SK-N-SH (cell line): Measurements from ENCODE around the gene FPR1. TPM values are rescaled to one million over a fixed set of nuclear protein-coding genes. Genes with fewer than 3 reads are reported as not detected.

ENCODE experiments used
- CTCF ChIA-PET: fragments of 300-600, 350-600 bp; formaldehyde crosslinking; extraction: SDS; loops from one replicate; lab custom pipeline; 2021; lab: Yijun Ruan, JAX
- POLR2A ChIA-PET: fragments of 350-600 bp; sonication (Branson Sonifier 250); formaldehyde crosslinking; extraction: SDS; loops from one replicate; lab custom pipeline; 2020; ENCODE audit warnings: antibody characterized with exemption, inconsistent platforms; lab: Yijun Ruan, JAX
- DNase-seq: peaks from one replicate; pipeline ENCODE4 v3.0.0; 2012
- H2AFZ ChIP-seq: fragments of 200-600 bp; sonication (generic); 2 replicates; pipeline ENCODE4 v1.8.1; 2016; ENCODE audit warnings: antibody characterized with exemption, mild to moderate bottlenecking, low read depth
- H3F3A ChIP-seq: fragments of 200-600 bp; sonication (generic); replicated peaks from 2 replicates; pipeline ENCODE3; 2016; ENCODE audit warnings: antibody characterized with exemption, mild to moderate bottlenecking; ENCODE audit not compliant: insufficient read depth
- H3K27ac ChIP-seq, 2 experiments: fragments of 200-500 bp in 1 of 2; fragments of 200-600 bp in 1 of 2; sonication (Bioruptor generic) in 1 of 2; sonication (generic), shearing (Covaris generic) in 1 of 2; 2 replicates each; pipeline versions ENCODE4 v1.5.1 to v1.6.1; 2014 to 2016; ENCODE audit warnings: low read depth in 2 of 2, inconsistent platforms in 1 of 2, low read length in 1 of 2, mild to moderate bottlenecking in 1 of 2, mixed read lengths in 1 of 2
- H3K27me3 ChIP-seq: fragments of 200-600 bp; sonication (generic), shearing (Covaris generic); 2 replicates; pipeline ENCODE4 v1.6.1; 2016; ENCODE audit warnings: mixed run types; ENCODE audit not compliant: insufficient read depth
- H3K36me3 ChIP-seq, 2 experiments: fragments of 200-500 bp in 1 of 2; fragments of 200-600 bp in 1 of 2; sonication (Bioruptor generic) in 1 of 2; sonication (generic) in 1 of 2; replicated peaks in 1 of 2; 2 replicates each; pipeline versions ENCODE3 to v1.5.1; 2014 to 2016; ENCODE audit warnings: low read length in 1 of 2, mild to moderate bottlenecking in 1 of 2; ENCODE audit not compliant: insufficient read depth in 2 of 2, control insufficient read depth in 1 of 2
- H3K4me1 ChIP-seq, 2 experiments: fragments of 200-500 bp in 1 of 2; fragments of 200-600 bp in 1 of 2; sonication (Bioruptor generic) in 1 of 2; sonication (generic), shearing (Covaris generic) in 1 of 2; 2 replicates each; pipeline versions ENCODE4 v1.5.1 to v1.6.1; 2014 to 2016; ENCODE audit warnings: low read depth in 1 of 2, low read length in 1 of 2, mixed run types in 1 of 2; ENCODE audit not compliant: insufficient read depth in 2 of 2, control insufficient read depth in 1 of 2
- H3K4me2 ChIP-seq: fragments of 200-600 bp; sonication (generic), shearing (Covaris generic); 2 replicates; pipeline ENCODE4 v1.6.1; 2017; ENCODE audit warnings: mixed run types
- H3K4me3 ChIP-seq, 2 experiments: fragments of 200-500 bp in 1 of 2; fragments of 200-600 bp in 1 of 2; sonication (Bioruptor generic) in 1 of 2; sonication (generic), shearing (Covaris generic) in 1 of 2; 2 replicates each; pipeline versions ENCODE4 v1.5.1 to v1.8.1; 2014 to 2016; ENCODE audit warnings: low read depth in 2 of 2, inconsistent platforms in 1 of 2, low read length in 1 of 2, mild to moderate bottlenecking in 1 of 2, mixed read lengths in 1 of 2, moderate library complexity in 1 of 2
- H3K79me2 ChIP-seq: fragments of 200-600 bp; sonication (generic); 2 replicates; pipeline ENCODE4 v1.8.1; 2017; ENCODE audit warnings: mild to moderate bottlenecking; ENCODE audit not compliant: insufficient read depth
- H3K9ac ChIP-seq: fragments of 200-600 bp; sonication (generic); 2 replicates; pipeline ENCODE4 v1.6.1; 2017; ENCODE audit warnings: mixed run types
- H3K9me2 ChIP-seq: fragments of 200-600 bp; sonication (generic); 2 replicates; pipeline ENCODE4 v1.6.1; 2017; ENCODE audit warnings: mixed run types
- H3K9me3 ChIP-seq: fragments of 200-600 bp; sonication (generic); 2 replicates; pipeline ENCODE4 v1.6.1; 2017; ENCODE audit warnings: mixed run types, mild to moderate bottlenecking, moderate library complexity
- H4K20me1 ChIP-seq: fragments of 200-600 bp; sonication (generic); 2 replicates; pipeline ENCODE4 v1.6.1; 2017; ENCODE audit warnings: mild to moderate bottlenecking, mixed run types; ENCODE audit not compliant: insufficient read depth
- EP300 ChIP-seq, 2 experiments: IDR thresholded peaks; 2 replicates each; pipeline versions ENCODE4 v1.4.0 to v1.6.1; 2012; ENCODE audit warnings: borderline replicate concordance in 1 of 2, low read depth in 1 of 2, low read length in 1 of 2
- FOXJ3 ChIP-seq: sonication (generic); formaldehyde crosslinking; IDR thresholded peaks from 2 replicates; pipeline ENCODE4 v1.5.1; 2020; ENCODE audit warnings: mild to moderate bottlenecking, missing genetic modification reagents
- GABPA ChIP-seq: IDR thresholded peaks from 2 replicates; pipeline ENCODE4 v1.4.0; 2012; ENCODE audit warnings: low read depth, mild to moderate bottlenecking
- IRF3 ChIP-seq: fragments of 150-350 bp; IDR thresholded peaks from 2 replicates; pipeline ENCODE4 v1.6.1; 2016; ENCODE audit warnings: mild to moderate bottlenecking, low read depth, low read length
- MEF2A ChIP-seq: IDR thresholded peaks from 2 replicates; pipeline ENCODE4 v1.4.0; 2012; ENCODE audit warnings: low read depth, borderline replicate concordance
- NRF1 ChIP-seq: IDR thresholded peaks from 2 replicates; pipeline ENCODE4 v1.6.1; 2012; ENCODE audit warnings: low read depth, mild to moderate bottlenecking, low read length
- RAD21 ChIP-seq: IDR thresholded peaks from 2 replicates; pipeline ENCODE4 v1.6.1; 2012; ENCODE audit warnings: mild to moderate bottlenecking, low read length
- RXRA ChIP-seq: IDR thresholded peaks from 2 replicates; pipeline ENCODE4 v1.4.0; 2012; ENCODE audit warnings: low read depth, mild to moderate bottlenecking, borderline replicate concordance
- SIN3A ChIP-seq: IDR thresholded peaks from 2 replicates; pipeline ENCODE4 v1.6.1; 2012; ENCODE audit warnings: low read depth, mild to moderate bottlenecking, low read length, moderate library complexity, borderline replicate concordance
- SMC3 ChIP-seq: IDR thresholded peaks from 2 replicates; pipeline ENCODE4 v1.6.1; 2012; ENCODE audit warnings: low read depth, low read length, improper control_type of control experiment
- TAF1 ChIP-seq: IDR thresholded peaks from 2 replicates; pipeline ENCODE4 v1.6.1; 2012; ENCODE audit warnings: low read depth, mild to moderate bottlenecking, low read length, moderate library complexity, borderline replicate concordance
- TEAD4 ChIP-seq: IDR thresholded peaks from 2 replicates; pipeline ENCODE4 v1.4.0; 2012; ENCODE audit warnings: mild to moderate bottlenecking, borderline replicate concordance; ENCODE audit not compliant: insufficient read depth
- USF1 ChIP-seq: IDR thresholded peaks from 2 replicates; pipeline ENCODE4 v1.4.0; 2012; ENCODE audit warnings: low read depth, borderline replicate concordance
- YY1 ChIP-seq: IDR thresholded peaks from 2 replicates; pipeline ENCODE4 v1.4.0; 2012; ENCODE audit warnings: low read depth, mild to moderate bottlenecking
- WGBS: methylation state at CpG from one replicate; pipeline ENCODE4 v1.1.6; 2017; ENCODE audit warnings: low lambda C conversion rate; 5-methylcytosine and 5-hydroxymethylcytosine counted together
- polyA plus RNA-seq, 3 experiments: library from polyadenylated mRNA; depleted of rRNA; stranded (reverse); fragments of >200 nt; gene quantifications; 2 replicates each; pipeline ENCODE4 v1.2.3, GENCODE V29; 2012
- TF ChIP-seq, protein P1 (sequence below): IDR thresholded peaks from 2 replicates; pipeline ENCODE4 v1.4.0; 2012; ENCODE audit warnings: low read depth
- TF ChIP-seq, protein P2 (sequence below): IDR thresholded peaks from 2 replicates; pipeline ENCODE4 v1.6.1; 2012; ENCODE audit warnings: mild to moderate bottlenecking, low read depth, low read length, moderate library complexity

The FPR1 gene
- polyA plus RNA-seq, 1 of the 3 experiments (the other 2 are of a cell fraction), result not detected

DNA sequence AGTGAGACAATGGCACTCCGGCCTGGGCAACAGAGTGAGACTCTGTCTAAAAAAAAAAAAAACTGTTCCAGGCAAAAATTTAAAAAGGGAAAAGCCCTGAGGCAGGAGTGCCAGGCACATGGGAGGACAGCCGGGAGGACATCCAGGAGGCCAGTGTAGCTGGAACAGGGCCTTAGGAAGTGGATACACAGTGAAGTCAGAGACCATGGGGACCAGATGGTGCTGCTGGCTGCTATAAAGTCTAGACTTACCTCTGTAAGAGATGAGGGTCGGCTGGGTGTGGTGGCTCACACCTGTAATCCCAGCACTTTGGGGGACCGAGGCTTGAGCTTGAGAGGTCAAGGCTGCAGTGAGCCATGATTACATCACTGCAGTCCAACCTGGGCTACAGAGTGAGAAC, 42.9 kb downstream of the FPR1 start:
- H3K4me3 ChIP-seq, result no peak overlapping the region
- POLR2A ChIA-PET, result no interaction called here
- H3K79me2 ChIP-seq, result no peaks in the 10 kb centered on the region

DNA sequence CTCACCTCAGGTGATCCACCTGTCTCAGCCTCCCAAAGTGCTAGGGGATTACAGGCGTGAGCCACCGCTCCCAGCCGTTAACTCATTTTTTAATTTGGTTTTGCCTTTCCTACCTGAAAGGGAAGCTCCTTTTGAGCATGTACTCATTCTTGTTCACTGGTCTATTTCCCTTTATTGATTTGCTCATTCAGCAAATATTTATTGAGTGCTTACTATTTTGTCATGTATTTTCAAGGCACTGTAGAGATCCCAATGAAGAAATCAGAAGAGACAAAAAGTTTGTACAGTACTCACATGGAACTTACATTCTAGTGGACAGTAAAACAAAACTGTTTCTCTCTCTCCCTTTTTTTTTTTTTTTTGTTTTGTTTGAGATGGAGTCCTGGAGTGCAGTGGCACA, 44.8 kb downstream of the FPR1 start:
- Histone ChIP-seq H3K27me3 (no peaks in the 10 kb centered on the region), H3K4me1 (peaks cover 0 to 7% of the 10 kb centered on the region in 2 experiments; a peak in 1 of 4 replicates), H3F3A (peaks cover 56% of the 10 kb centered on the region), H4K20me1 (peaks cover 22% of the 10 kb centered on the region; the same call in 1 of the 2 replicates), H3K4me3 (no peak overlapping the region), H3K9me3 (no peaks in the 10 kb centered on the region), H3K9ac (no peak overlapping the region), H3K36me3 (peaks cover 15 to 47% of the 10 kb centered on the region in 2 experiments), H3K79me2 (no peaks in the 10 kb centered on the region), H3K27ac (no peak overlapping the region), H3K4me2 (no peak overlapping the region), H3K9me2 (no peaks in the 10 kb centered on the region), H2AFZ (no peak overlapping the region)
- no peak for DNase-seq
- WGBS, result 97% methylated on average over 3 of the region's 3 CpGs
- ChIA-PET POLR2A (interaction anchor here (1.2 kb wide), 1 partner anchor 19 kb away, joined by 8 read pairs; no protein-coding TSS in a partner anchor), CTCF (interaction anchor here (1.9 kb wide), 1 partner anchor 71 kb away, joined by 6 read pairs; no protein-coding TSS in a partner anchor)
- TF ChIP-seq NRF1 (no peak), RAD21 (no peak), MEF2A (no peak), FOXJ3 (no peak), TEAD4 (no peak), SMC3 (no peak), USF1 (no peak)
- TF ChIP-seq, protein P1, sequence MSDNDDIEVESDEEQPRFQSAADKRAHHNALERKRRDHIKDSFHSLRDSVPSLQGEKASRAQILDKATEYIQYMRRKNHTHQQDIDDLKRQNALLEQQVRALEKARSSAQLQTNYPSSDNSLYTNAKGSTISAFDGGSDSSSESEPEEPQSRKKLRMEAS, result no peak
- TF ChIP-seq, protein P2, sequence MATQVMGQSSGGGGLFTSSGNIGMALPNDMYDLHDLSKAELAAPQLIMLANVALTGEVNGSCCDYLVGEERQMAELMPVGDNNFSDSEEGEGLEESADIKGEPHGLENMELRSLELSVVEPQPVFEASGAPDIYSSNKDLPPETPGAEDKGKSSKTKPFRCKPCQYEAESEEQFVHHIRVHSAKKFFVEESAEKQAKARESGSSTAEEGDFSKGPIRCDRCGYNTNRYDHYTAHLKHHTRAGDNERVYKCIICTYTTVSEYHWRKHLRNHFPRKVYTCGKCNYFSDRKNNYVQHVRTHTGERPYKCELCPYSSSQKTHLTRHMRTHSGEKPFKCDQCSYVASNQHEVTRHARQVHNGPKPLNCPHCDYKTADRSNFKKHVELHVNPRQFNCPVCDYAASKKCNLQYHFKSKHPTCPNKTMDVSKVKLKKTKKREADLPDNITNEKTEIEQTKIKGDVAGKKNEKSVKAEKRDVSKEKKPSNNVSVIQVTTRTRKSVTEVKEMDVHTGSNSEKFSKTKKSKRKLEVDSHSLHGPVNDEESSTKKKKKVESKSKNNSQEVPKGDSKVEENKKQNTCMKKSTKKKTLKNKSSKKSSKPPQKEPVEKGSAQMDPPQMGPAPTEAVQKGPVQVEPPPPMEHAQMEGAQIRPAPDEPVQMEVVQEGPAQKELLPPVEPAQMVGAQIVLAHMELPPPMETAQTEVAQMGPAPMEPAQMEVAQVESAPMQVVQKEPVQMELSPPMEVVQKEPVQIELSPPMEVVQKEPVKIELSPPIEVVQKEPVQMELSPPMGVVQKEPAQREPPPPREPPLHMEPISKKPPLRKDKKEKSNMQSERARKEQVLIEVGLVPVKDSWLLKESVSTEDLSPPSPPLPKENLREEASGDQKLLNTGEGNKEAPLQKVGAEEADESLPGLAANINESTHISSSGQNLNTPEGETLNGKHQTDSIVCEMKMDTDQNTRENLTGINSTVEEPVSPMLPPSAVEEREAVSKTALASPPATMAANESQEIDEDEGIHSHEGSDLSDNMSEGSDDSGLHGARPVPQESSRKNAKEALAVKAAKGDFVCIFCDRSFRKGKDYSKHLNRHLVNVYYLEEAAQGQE, result no peak

More for the DNA sequence above, 42.9 kb downstream of the FPR1 start:
- H3F3A ChIP-seq, result peaks cover 41% of the 10 kb centered on the region
- peaks cover 4% of the 10 kb centered on the region; the same call in 1 of the 2 replicates for H4K20me1 ChIP-seq
- H2AFZ ChIP-seq, result no peak overlapping the region
- H3K9me2 ChIP-seq, result no peaks in the 10 kb centered on the region
- H3K9me3 ChIP-seq, result no peaks in the 10 kb centered on the region
- no peak overlapping the region for H3K4me2 ChIP-seq
- TF ChIP-seq TAF1 (no peak), YY1 (no peak), EP300 (IDR thresholded peaks at IDR 0.05; ENCODE audit: borderline replicate concordance in 1 of 2, low read depth in 1 of 2, low read length in 1 of 2) (no peak), SIN3A (no peak), RXRA (no peak), GABPA (no peak), IRF3 (no peak), SMC3 (no peak)
- TF ChIP-seq, protein P2, result no peak
- H3K9ac ChIP-seq, result no peak overlapping the region
- WGBS, result 64% methylated on average over 4 of the region's 4 CpGs
- no peak for DNase-seq
- H3K36me3 ChIP-seq, result peaks cover 15 to 39% of the 10 kb centered on the region in 2 experiments
- CTCF ChIA-PET, result interaction anchor here (1.2 to 1.7 kb wide), 2 partner anchors 9 to 69 kb away, joined by 4 to 6 read pairs; no protein-coding TSS in a partner anchor
- no peak overlapping the region for H3K27ac ChIP-seq
- no peaks in the 10 kb centered on the region for H3K27me3 ChIP-seq
- peaks cover 0 to 7% of the 10 kb centered on the region in 2 experiments; a peak in 1 of 4 replicates for H3K4me1 ChIP-seq
